ENCODE results near the gene AK2. TPM values are rescaled to one million over a fixed set of nuclear protein-coding genes. Genes with fewer than 3 reads are reported as not detected.

Gene AK2
- 100 to 1,000 TPM in 1 of 2 donors, 10 to 100 TPM in 1; 34.2 to 181 TPM for total RNA-seq
- 100 to 1,000 TPM; 101 to 128 TPM for polyA plus RNA-seq

DNA sequence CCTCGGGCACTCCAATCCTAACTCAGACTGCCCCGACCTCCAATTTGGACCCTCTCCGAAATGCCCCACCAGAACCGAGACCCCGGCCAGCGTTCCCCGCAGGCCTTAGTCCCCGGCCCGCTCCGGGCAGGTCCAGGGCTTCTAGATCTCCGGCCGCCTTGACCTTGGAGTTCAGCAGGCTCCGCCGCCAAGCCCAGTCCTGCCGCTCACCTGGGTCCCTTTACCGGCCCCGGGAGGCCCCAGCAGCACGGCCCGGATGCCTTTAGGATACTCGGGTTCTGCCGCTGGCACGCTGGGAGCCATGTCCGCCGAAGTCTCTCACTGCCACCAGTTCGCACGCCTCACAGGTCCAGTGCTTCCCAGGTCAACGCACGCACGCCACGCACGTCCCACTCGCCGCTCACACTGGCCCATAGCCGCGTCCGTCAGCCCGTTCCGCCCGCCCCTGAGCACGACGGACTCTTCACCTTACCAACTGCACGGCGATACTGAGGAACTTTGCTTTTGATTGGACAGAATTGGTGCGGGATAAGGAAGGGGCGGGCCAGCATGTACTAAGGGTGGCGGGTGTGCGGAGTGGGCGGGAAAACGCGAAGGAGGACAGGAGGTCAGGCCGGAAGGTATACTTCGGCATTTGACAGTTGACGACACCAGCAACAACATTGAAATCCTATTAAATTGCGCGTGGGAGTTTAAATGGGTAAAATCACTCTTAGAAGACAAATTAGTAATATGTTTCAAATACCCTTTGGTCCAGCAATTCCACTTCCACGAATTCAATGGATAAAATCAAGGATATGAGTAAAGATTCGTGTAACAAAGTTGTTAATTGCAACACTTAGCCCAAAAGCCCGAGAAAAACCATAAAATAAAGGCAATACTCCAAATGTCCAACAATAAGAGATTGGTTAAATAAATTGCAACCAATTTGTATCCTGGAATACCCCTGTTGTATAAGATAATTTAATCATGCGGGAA is at the start of gene AK2:
AK2 (minus strand) TSS at position 358 of the 978 bp plus-strand sequence; CDS start at position 303, 55 bp downstream.
- Histone ChIP-seq H3K4me1 (ENCODE audit: control insufficient read depth in 4 of 4, insufficient read depth in 4 of 4, low read length in 3 of 4) (peaks cover 9 to 37% (median 25%) of the 10 kb centered on the region in 4 donors), H3K36me3 (ENCODE audit: control insufficient read depth in 4 of 4, insufficient read depth in 3 of 4, low read depth in 1 of 4, low read length in 3 of 4) (no peaks in the 10 kb centered on the region), H3K9me3 (ENCODE audit: control insufficient read depth in 4 of 4, low read length in 3 of 4) (no peaks in the 10 kb centered on the region), H3K27ac (ENCODE audit: low read depth in 1 of 2, low read length in 2 of 2) (peak within 1 kb of the TSS; percentile 87), H3K27me3 (ENCODE audit: control insufficient read depth in 4 of 4, insufficient read depth in 4 of 4, low read length in 3 of 4) (no peaks in the 10 kb centered on the region), H3K9ac (ENCODE audit: low read depth in 1 of 2, low read length in 2 of 2) (peak within 1 kb of the TSS; percentile 79 to 94), H3K4me3 (ENCODE audit: low read depth in 1 of 3, low read length in 3 of 3) (peak within 1 kb of the TSS; percentile 78 to 85 (median 79))
- DNase-seq (ENCODE audit: low spot score): peak; percentile 95
- TF ChIP-seq CTCF (IDR thresholded peaks at IDR 0.05; ENCODE audit: low read depth, low read length, missing input control) (no peak), HNF4A (conservative IDR thresholded peaks at IDR 0.05) (peak; percentile 56 to 66), EGR1 (IDR thresholded peaks at IDR 0.05; ENCODE audit: low read depth in 2 of 2) (peak in 1 of 2 donors; percentile 17), FOXA2 (IDR thresholded peaks at IDR 0.05) (no peak), ATF3 (IDR thresholded peaks at IDR 0.05) (no peak), NR2F2 (IDR thresholded peaks at IDR 0.05) (peak; percentile 88), SP1 (IDR thresholded peaks at IDR 0.05) (peak; percentile 98), JUND (IDR thresholded peaks at IDR 0.05) (no peak), TAF1 (conservative IDR thresholded peaks at IDR 0.05) (no peak), HNF4G (IDR thresholded peaks at IDR 0.05) (peak; percentile 7), GABPA (IDR thresholded peaks at IDR 0.05 in 1 of 2, conservative IDR thresholded peaks at IDR 0.05 in 1 of 2) (peak in 1 of 2 donors; percentile 88), RXRA (IDR thresholded peaks at IDR 0.05) (peak; percentile 81 to 94), RAD21 (IDR thresholded peaks at IDR 0.05) (peak; percentile 7 to 57), FOXA1 (IDR thresholded peaks at IDR 0.05) (no peak), YY1 (IDR thresholded peaks at IDR 0.05) (peak; percentile 90)
- TF ChIP-seq, protein P1, sequence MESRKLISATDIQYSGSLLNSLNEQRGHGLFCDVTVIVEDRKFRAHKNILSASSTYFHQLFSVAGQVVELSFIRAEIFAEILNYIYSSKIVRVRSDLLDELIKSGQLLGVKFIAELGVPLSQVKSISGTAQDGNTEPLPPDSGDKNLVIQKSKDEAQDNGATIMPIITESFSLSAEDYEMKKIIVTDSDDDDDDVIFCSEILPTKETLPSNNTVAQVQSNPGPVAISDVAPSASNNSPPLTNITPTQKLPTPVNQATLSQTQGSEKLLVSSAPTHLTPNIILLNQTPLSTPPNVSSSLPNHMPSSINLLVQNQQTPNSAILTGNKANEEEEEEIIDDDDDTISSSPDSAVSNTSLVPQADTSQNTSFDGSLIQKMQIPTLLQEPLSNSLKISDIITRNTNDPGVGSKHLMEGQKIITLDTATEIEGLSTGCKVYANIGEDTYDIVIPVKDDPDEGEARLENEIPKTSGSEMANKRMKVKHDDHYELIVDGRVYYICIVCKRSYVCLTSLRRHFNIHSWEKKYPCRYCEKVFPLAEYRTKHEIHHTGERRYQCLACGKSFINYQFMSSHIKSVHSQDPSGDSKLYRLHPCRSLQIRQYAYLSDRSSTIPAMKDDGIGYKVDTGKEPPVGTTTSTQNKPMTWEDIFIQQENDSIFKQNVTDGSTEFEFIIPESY (IDR thresholded peaks at IDR 0.05): peak; percentile 78
- TF ChIP-seq, protein P2, sequence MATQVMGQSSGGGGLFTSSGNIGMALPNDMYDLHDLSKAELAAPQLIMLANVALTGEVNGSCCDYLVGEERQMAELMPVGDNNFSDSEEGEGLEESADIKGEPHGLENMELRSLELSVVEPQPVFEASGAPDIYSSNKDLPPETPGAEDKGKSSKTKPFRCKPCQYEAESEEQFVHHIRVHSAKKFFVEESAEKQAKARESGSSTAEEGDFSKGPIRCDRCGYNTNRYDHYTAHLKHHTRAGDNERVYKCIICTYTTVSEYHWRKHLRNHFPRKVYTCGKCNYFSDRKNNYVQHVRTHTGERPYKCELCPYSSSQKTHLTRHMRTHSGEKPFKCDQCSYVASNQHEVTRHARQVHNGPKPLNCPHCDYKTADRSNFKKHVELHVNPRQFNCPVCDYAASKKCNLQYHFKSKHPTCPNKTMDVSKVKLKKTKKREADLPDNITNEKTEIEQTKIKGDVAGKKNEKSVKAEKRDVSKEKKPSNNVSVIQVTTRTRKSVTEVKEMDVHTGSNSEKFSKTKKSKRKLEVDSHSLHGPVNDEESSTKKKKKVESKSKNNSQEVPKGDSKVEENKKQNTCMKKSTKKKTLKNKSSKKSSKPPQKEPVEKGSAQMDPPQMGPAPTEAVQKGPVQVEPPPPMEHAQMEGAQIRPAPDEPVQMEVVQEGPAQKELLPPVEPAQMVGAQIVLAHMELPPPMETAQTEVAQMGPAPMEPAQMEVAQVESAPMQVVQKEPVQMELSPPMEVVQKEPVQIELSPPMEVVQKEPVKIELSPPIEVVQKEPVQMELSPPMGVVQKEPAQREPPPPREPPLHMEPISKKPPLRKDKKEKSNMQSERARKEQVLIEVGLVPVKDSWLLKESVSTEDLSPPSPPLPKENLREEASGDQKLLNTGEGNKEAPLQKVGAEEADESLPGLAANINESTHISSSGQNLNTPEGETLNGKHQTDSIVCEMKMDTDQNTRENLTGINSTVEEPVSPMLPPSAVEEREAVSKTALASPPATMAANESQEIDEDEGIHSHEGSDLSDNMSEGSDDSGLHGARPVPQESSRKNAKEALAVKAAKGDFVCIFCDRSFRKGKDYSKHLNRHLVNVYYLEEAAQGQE (IDR thresholded peaks at IDR 0.05): peak; percentile 55
- TF ChIP-seq, protein P3, sequence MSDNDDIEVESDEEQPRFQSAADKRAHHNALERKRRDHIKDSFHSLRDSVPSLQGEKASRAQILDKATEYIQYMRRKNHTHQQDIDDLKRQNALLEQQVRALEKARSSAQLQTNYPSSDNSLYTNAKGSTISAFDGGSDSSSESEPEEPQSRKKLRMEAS (IDR thresholded peaks at IDR 0.05): peak; percentile 98
- 6% methylated on average over 59 of the region's 59 CpGs for WGBS
